GM12878 (cell line): Measurements from ENCODE around the gene FGGY. TPM values are rescaled to one million over a fixed set of nuclear protein-coding genes. Genes with fewer than 3 reads are reported as not detected.

Source experiments
- ATAC-seq: fragments of 200-7000 bp; cut with Tn5 transposase; 3 replicates; pipeline ENCODE4 v1.9.1; 2020; ENCODE audit warnings: mild to moderate bottlenecking, moderate library complexity
- BruUV-seq: library from RNA; stranded (reverse); fragments of 400-500 nt; replicated peaks from 2 replicates; lab custom pipeline; 2021; lab: Mats Ljungman, UMichigan
- CTCF ChIA-PET: fragments of 300-600 bp; sonication (Branson Sonifier 250); formaldehyde crosslinking; extraction: SDS; loops from one replicate; lab custom pipeline; 2021; ENCODE audit warnings: inconsistent platforms; lab: Yijun Ruan, JAX
- POLR2A ChIA-PET: fragments of 350-600 bp; formaldehyde crosslinking; extraction: SDS; loops from one replicate; lab custom pipeline; 2021; ENCODE audit warnings: inconsistent platforms; lab: Charles Lee
- RAD21 ChIA-PET: fragments of 300-600 bp; sonication (Branson Sonifier 250); formaldehyde crosslinking; loops from one replicate; lab custom pipeline; 2023; ENCODE audit warnings: antibody characterized with exemption; ENCODE audit not compliant: unreplicated experiment; lab: Charles Lee
- SMC1A ChIA-PET: fragments of 300-600 bp; sonication (Branson Sonifier 250); formaldehyde crosslinking; loops from one replicate; lab custom pipeline; 2023; ENCODE audit not compliant: unreplicated experiment, uncharacterized antibody; lab: Charles Lee
- DNase-seq: peaks from one replicate; pipeline ENCODE4 v3.0.0-alpha.2; 2011; ENCODE audit warnings: low read depth, low spot score
- FAIRE-seq: peaks from 3 replicates; lab custom pipeline; 2011; peaks lifted over from hg19 to GRCh38; lab: Jason Lieb, UNC
- H2AFZ ChIP-seq: 2 replicates; pipeline ENCODE4 v1.6.0; 2011; ENCODE audit warnings: low read depth, low read length, control low read depth; ENCODE audit not compliant: control insufficient read depth
- H3K27ac ChIP-seq: 2 replicates; pipeline ENCODE4 v1.5.1; 2011; ENCODE audit warnings: control low read depth; ENCODE audit not compliant: control insufficient read depth, insufficient read depth
- H3K27me3 ChIP-seq, 2 experiments: replicated peaks in 1 of 2; 2 replicates each; pipeline versions ENCODE4 v1.6.0 to v1.6.1; 2011; ENCODE audit warnings: low read length in 1 of 2; ENCODE audit not compliant: control insufficient read depth in 2 of 2, insufficient read depth in 2 of 2
- H3K36me3 ChIP-seq, 2 experiments: 2 replicates each; pipeline ENCODE4 v1.5.1; 2011; ENCODE audit warnings: low read length in 1 of 2; ENCODE audit not compliant: control insufficient read depth in 2 of 2, insufficient read depth in 2 of 2
- H3K4me1 ChIP-seq: 2 replicates; pipeline ENCODE4 v1.6.1; 2011; ENCODE audit warnings: mild to moderate bottlenecking, low read length, moderate library complexity, mixed read lengths; ENCODE audit not compliant: control insufficient read depth, insufficient read depth
- H3K4me2 ChIP-seq: 2 replicates; pipeline ENCODE4 v1.6.0; 2011; ENCODE audit warnings: control low read depth; ENCODE audit not compliant: control insufficient read depth, insufficient read depth
- H3K4me3 ChIP-seq: fragments of 200-600 bp; sonication (generic); 2 replicates; pipeline ENCODE4 v1.5.1; 2016
- H3K79me2 ChIP-seq: 2 replicates; pipeline ENCODE4 v1.6.0; 2011; ENCODE audit warnings: low read length; ENCODE audit not compliant: control insufficient read depth, insufficient read depth
- H3K9ac ChIP-seq: 2 replicates; pipeline ENCODE4 v1.8.0; 2011; ENCODE audit warnings: low read length, control low read depth, mixed read lengths; ENCODE audit not compliant: control insufficient read depth, insufficient read depth
- H3K9me3 ChIP-seq: replicated peaks from 3 replicates; pipeline ENCODE4 v1.5.1; 2011; ENCODE audit warnings: mild to moderate bottlenecking, low read length; ENCODE audit not compliant: control insufficient read depth, insufficient read depth
- H4K20me1 ChIP-seq: 2 replicates; pipeline ENCODE4 v1.6.0; 2011; ENCODE audit not compliant: control insufficient read depth, insufficient read depth
- CBX3 ChIP-seq: fragments of 200-600 bp; sonication (generic); IDR thresholded peaks from 2 replicates; pipeline ENCODE4 v1.6.1; 2016; ENCODE audit warnings: low read depth, borderline replicate concordance
- CHD1 ChIP-seq: IDR thresholded peaks from 2 replicates; pipeline ENCODE4 v1.6.1; 2012; ENCODE audit warnings: low read depth, low read length, improper control_type of control experiment
- E4F1 ChIP-seq: fragments of 450-650 bp; IDR thresholded peaks from 2 replicates; pipeline ENCODE4 v1.6.1; 2018; ENCODE audit warnings: borderline replicate concordance, mild to moderate bottlenecking; ENCODE audit not compliant: partially characterized antibody
- ELK1 ChIP-seq: IDR thresholded peaks from 2 replicates; pipeline ENCODE4 v1.6.1; 2012; ENCODE audit warnings: low read depth, low read length, improper control_type of control experiment
- ESRRA ChIP-seq: IDR thresholded peaks from 2 replicates; pipeline ENCODE4 v1.6.1; 2012; ENCODE audit warnings: mild to moderate bottlenecking, low read length, improper control_type of control experiment
- HCFC1 ChIP-seq: fragments of 150-350 bp; IDR thresholded peaks from 2 replicates; pipeline ENCODE4 v1.6.1; 2014; ENCODE audit warnings: low read length
- IKZF2 ChIP-seq, 2 experiments: fragments of 450-650 bp; IDR thresholded peaks; 2 replicates each; pipeline ENCODE4 v1.6.1; 2017; ENCODE audit warnings: mild to moderate bottlenecking in 2 of 2, moderate library complexity in 2 of 2
- MYB ChIP-seq: fragments of 150-350 bp; IDR thresholded peaks from 2 replicates; pipeline ENCODE4 v1.6.1; 2014; ENCODE audit warnings: mild to moderate bottlenecking, low read depth, low read length, borderline replicate concordance
- MYC ChIP-seq: IDR thresholded peaks from 2 replicates; pipeline ENCODE4 v1.6.1; 2011; ENCODE audit warnings: mild to moderate bottlenecking, low read length, moderate library complexity, inconsistent platforms; ENCODE audit not compliant: insufficient read depth, insufficient replicate concordance, insufficient read length, severe bottlenecking
- NFYA ChIP-seq: IDR thresholded peaks from 2 replicates; pipeline ENCODE4 v1.6.1; 2011; ENCODE audit warnings: low read depth, mild to moderate bottlenecking, low read length, improper control_type of control experiment, borderline replicate concordance
- PAX5 ChIP-seq: IDR thresholded peaks from 2 replicates; pipeline ENCODE4 v1.6.1; 2011; ENCODE audit warnings: low read depth, low read length, borderline replicate concordance
- POLR2A ChIP-seq: IDR thresholded peaks from 2 replicates; pipeline ENCODE4 v1.6.1; 2011; ENCODE audit warnings: low read depth, mild to moderate bottlenecking, low read length
- RAD51 ChIP-seq: fragments of 450-650 bp; IDR thresholded peaks from 2 replicates; pipeline ENCODE4 v1.6.1; 2016; ENCODE audit warnings: moderate library complexity, mild to moderate bottlenecking, inconsistent platforms
- USF2 ChIP-seq: IDR thresholded peaks from 2 replicates; pipeline ENCODE4 v1.6.1; 2011; ENCODE audit warnings: low read depth, low read length, improper control_type of control experiment, borderline replicate concordance
- YY1 ChIP-seq: IDR thresholded peaks from 2 replicates; pipeline ENCODE4 v1.6.1; 2011; ENCODE audit warnings: low read depth, mild to moderate bottlenecking, low read length
- ZBED1 ChIP-seq: IDR thresholded peaks from 2 replicates; pipeline ENCODE4 v1.6.1; 2016; ENCODE audit warnings: borderline replicate concordance
- ZNF217 ChIP-seq: fragments of 450-650 bp; IDR thresholded peaks from 2 replicates; pipeline ENCODE4 v1.6.1; 2017; ENCODE audit warnings: antibody characterized with exemption, mild to moderate bottlenecking
- WGBS: methylation state at CpG from one replicate; pipeline ENCODE4 v1.1.6; 2016; ENCODE audit warnings: low lambda C conversion rate; ENCODE audit not compliant: insufficient replicate concordance, insufficient coverage; ENCODE audit errors: missing lambda C conversion rate; 5-methylcytosine and 5-hydroxymethylcytosine counted together
- in situ Hi-C: fragments of 300-500 bp; cut with MboI; formaldehyde crosslinking; loops from 9 replicates; pipeline ENCODE4 v1.14.3; 2018; ENCODE audit warnings: mixed read lengths
- intact Hi-C: fragments of 100-400 bp; cut with micrococcal nuclease; formaldehyde crosslinking; loops from one replicate; pipeline ENCODE4 v1.14.2; 2022; ENCODE audit not compliant: unreplicated experiment
- polyA plus RNA-seq, 11 experiments: library from polyadenylated mRNA; depleted of rRNA in 4 of 11; unstranded in 6 of 11; stranded (reverse) in 5 of 11; fragments of >200 nt; fragmentation: Nextera tagmentation in 4 of 11; fragmentation: Illumina TruSeq in 1 of 11; extraction: Ambion mirVana in 4 of 11; extraction: Trizol in 1 of 11; gene quantifications; 1 replicate in 1 of 11; 2 replicates in 10 of 11; pipeline versions ENCODE4 v1.2.1 to v1.2.3, GENCODE V29; 2011 to 2016; ENCODE audit warnings: inconsistent platforms in 2 of 11, missing spikeins in 2 of 11, low read depth in 1 of 11
- total RNA-seq, 4 experiments: library from RNA; depleted of rRNA in 3 of 4; stranded (reverse); fragments of >200 nt in 3 of 4; fragmentation: Illumina TruSeq in 1 of 4; extraction: Trizol in 1 of 4; gene quantifications; 2 replicates each; pipeline versions ENCODE4 v1.2.1 to v1.2.3, GENCODE V29; 2013 to 2021

FGGY gene
- total and polyA plus RNA-seq, 10 of the 15 experiments (the other 5 are each of a cell fraction or from before 2014, with no cell fraction given): 6.2 to 11.9 (median 7.5) TPM

- no peaks in the 10 kb centered on the region for H4K20me1 ChIP-seq
- no peak; the same call in 2 of the 3 replicates for ATAC-seq
- no peaks in the 10 kb centered on the region for H3K36me3 ChIP-seq
- in situ Hi-C loops: no loop called here
- no peaks in the 10 kb centered on the region; the same call in 1 of the 2 replicates for H3K4me1 ChIP-seq
- BruUV-seq: no TSS peak
- no peaks in the 10 kb centered on the region for H3K9me3 ChIP-seq
- no peak for TF ChIP-seq POLR2A
- no peak for TF ChIP-seq RAD51
- TF ChIP-seq YY1: no peak
- TF ChIP-seq ZNF217: no peak
- TF ChIP-seq IKZF2 (IDR thresholded peaks at IDR 0.05): no peak
- TF ChIP-seq PAX5: no peak
- TF ChIP-seq HCFC1: no peak
- no peak for TF ChIP-seq ZBED1
- TF ChIP-seq CBX3: no peak
- TF ChIP-seq USF2: no peak
- no peak for TF ChIP-seq MYB
- TF ChIP-seq NFYA: no peak
- no peak for TF ChIP-seq ELK1
- TF ChIP-seq MYC: no peak
- TF ChIP-seq E4F1: no peak
- TF ChIP-seq CHD1: no peak
- TF ChIP-seq ESRRA: no peak
- TF ChIP-seq, all 136 proteins: peak for 0
- no peak overlapping the region for H3K4me3 ChIP-seq
- H3K79me2 ChIP-seq: no peaks in the 10 kb centered on the region
- intact Hi-C loops: no loop called here
- 54% methylated on average over 5 of the region's 5 CpGs for WGBS
- CTCF ChIA-PET: interaction anchor here (1.0 kb wide), 1 partner anchor 28 kb away, joined by 4 read pairs; no protein-coding TSS in a partner anchor
- H3K9ac ChIP-seq: no peak overlapping the region
- RAD21 ChIA-PET: interaction anchor here (1.3 to 1.5 kb wide), 2 partner anchors 15 to 28 kb away, joined by 3 to 6 read pairs; no protein-coding TSS in a partner anchor
- no peaks in the 10 kb centered on the region for H3K27me3 ChIP-seq
- no peak overlapping the region for H3K4me2 ChIP-seq
- H3K27ac ChIP-seq: no peak overlapping the region
- H2AFZ ChIP-seq: no peak overlapping the region
- POLR2A ChIA-PET: no interaction called here
- FAIRE-seq: no peak
- SMC1A ChIA-PET: interaction anchor here (0.6 to 1.1 kb wide), 3 partner anchors 8 to 114 kb away, joined by 3 to 6 read pairs (median 6); no protein-coding TSS in a partner anchor
- no peak for DNase-seq
Measured at GRCh38 chr1:59671066-59671952, 374.4 kb downstream of the FGGY start.
